Thyroid gland (tissue), 4 donors: ENCODE results near the gene SRSF12. TPM values are rescaled to one million over a fixed set of nuclear protein-coding genes. Genes with fewer than 3 reads are reported as not detected.

Experiments used
- DNase-seq, 2 donors: peaks; one replicate each; pipeline ENCODE4 v3.0.0-alpha.2; 2019
- H3K27ac ChIP-seq, 3 donors: fragments of 200-600 bp; sonication (generic); 1 replicate in 2 of 3; 2 replicates in 1 of 3; pipeline ENCODE4 v1.5.1; 2016 to 2019; ENCODE audit warnings: mild to moderate bottlenecking in 1 of 3, moderate library complexity in 1 of 3
- H3K27me3 ChIP-seq: fragments of 200-600 bp; sonication (generic); one replicate; pipeline ENCODE4 v1.5.1; 2019
- H3K36me3 ChIP-seq, 2 donors: fragments of 200-600 bp; sonication (generic); one replicate each; pipeline ENCODE4 v1.5.1; 2016 to 2019
- H3K4me1 ChIP-seq, 2 donors: fragments of 200-600 bp; sonication (generic); one replicate each; pipeline ENCODE4 v1.5.1; 2017 to 2019
- H3K4me3 ChIP-seq, 3 donors: fragments of 200-600 bp; sonication (generic); replicated peaks in 1 of 3; 1 replicate in 2 of 3; 2 replicates in 1 of 3; pipeline ENCODE4 v1.5.1; 2016; ENCODE audit warnings: mild to moderate bottlenecking in 1 of 3
- H3K9me3 ChIP-seq: fragments of 200-600 bp; sonication (generic); one replicate; pipeline ENCODE4 v1.5.1; 2017
- POLR2A ChIP-seq, 2 donors: fragments of 450-650 bp; IDR thresholded peaks; one replicate each; pipeline ENCODE4 v1.6.1; 2017; ENCODE audit warnings: antibody characterized with exemption in 2 of 2, mild to moderate bottlenecking in 2 of 2, moderate library complexity in 1 of 2
- WGBS, 2 donors: methylation state at CpG; one replicate each; pipeline ENCODE4 v1.1.5; 2017; 5-methylcytosine and 5-hydroxymethylcytosine counted together
- intact Hi-C: fragments of 100-400 bp; cut with DNase I; formaldehyde crosslinking; loops from one replicate; pipeline ENCODE4 v1.15.1; 2023
- total RNA-seq, 4 donors: library from RNA; depleted of rRNA; stranded (reverse); fragments of >200 nt; gene quantifications; one replicate each; pipeline ENCODE4 v1.2.3, GENCODE V29; 2016
- TF ChIP-seq, protein P1 (sequence below), 6 experiments: fragments of 200-600 bp in 3 of 6; fragments of 450-650 bp in 3 of 6; sonication (generic) in 3 of 6; IDR thresholded peaks; one replicate each; pipeline ENCODE4 v1.5.1; 2016 to 2019; ENCODE audit warnings: antibody characterized with exemption in 6 of 6, mild to moderate bottlenecking in 2 of 6, inconsistent platforms in 1 of 6, moderate library complexity in 1 of 6

Gene SRSF12
- total RNA-seq, 4 donors from 2014 or later = 0.88 to 3.3 (median 2.7) TPM

DNA sequence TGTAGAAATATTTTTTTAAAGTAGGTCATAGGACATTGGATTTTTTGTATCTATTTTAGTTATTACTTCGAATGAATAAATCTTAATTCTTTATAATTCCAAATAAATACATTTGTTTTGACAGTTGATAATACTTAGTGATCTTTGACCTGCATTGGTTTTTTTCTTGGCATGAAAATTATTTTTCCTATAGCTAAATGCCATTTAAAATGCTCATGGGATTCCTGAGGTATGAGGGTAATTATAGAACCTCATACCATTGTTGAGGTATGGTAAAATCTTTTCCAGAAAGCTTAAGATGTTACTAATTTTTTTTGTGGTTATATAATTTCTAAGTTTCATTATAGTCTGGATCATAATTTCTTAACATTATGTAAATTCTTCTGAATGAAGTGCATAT lies 36.3 kb upstream of the SRSF12 start:
- no peak overlapping the region for H3K4me3 ChIP-seq
- TF ChIP-seq POLR2A (IDR thresholded peaks at IDR 0.05) = no peak
- TF ChIP-seq, protein P1, sequence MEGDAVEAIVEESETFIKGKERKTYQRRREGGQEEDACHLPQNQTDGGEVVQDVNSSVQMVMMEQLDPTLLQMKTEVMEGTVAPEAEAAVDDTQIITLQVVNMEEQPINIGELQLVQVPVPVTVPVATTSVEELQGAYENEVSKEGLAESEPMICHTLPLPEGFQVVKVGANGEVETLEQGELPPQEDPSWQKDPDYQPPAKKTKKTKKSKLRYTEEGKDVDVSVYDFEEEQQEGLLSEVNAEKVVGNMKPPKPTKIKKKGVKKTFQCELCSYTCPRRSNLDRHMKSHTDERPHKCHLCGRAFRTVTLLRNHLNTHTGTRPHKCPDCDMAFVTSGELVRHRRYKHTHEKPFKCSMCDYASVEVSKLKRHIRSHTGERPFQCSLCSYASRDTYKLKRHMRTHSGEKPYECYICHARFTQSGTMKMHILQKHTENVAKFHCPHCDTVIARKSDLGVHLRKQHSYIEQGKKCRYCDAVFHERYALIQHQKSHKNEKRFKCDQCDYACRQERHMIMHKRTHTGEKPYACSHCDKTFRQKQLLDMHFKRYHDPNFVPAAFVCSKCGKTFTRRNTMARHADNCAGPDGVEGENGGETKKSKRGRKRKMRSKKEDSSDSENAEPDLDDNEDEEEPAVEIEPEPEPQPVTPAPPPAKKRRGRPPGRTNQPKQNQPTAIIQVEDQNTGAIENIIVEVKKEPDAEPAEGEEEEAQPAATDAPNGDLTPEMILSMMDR (IDR thresholded peaks at IDR 0.05) = no peak
- intact Hi-C loops = no loop called here
- WGBS, 2 donors = 84 to 87% methylated on average over 1 of the region's 1 CpG
- H3K4me1 ChIP-seq = no peaks in the 10 kb centered on the region
- no peak overlapping the region for H3K27ac ChIP-seq
- H3K9me3 ChIP-seq = no peaks in the 10 kb centered on the region
- DNase-seq = no peak
- H3K36me3 ChIP-seq = no peaks in the 10 kb centered on the region
- no peaks in the 10 kb centered on the region for H3K27me3 ChIP-seq

DNA sequence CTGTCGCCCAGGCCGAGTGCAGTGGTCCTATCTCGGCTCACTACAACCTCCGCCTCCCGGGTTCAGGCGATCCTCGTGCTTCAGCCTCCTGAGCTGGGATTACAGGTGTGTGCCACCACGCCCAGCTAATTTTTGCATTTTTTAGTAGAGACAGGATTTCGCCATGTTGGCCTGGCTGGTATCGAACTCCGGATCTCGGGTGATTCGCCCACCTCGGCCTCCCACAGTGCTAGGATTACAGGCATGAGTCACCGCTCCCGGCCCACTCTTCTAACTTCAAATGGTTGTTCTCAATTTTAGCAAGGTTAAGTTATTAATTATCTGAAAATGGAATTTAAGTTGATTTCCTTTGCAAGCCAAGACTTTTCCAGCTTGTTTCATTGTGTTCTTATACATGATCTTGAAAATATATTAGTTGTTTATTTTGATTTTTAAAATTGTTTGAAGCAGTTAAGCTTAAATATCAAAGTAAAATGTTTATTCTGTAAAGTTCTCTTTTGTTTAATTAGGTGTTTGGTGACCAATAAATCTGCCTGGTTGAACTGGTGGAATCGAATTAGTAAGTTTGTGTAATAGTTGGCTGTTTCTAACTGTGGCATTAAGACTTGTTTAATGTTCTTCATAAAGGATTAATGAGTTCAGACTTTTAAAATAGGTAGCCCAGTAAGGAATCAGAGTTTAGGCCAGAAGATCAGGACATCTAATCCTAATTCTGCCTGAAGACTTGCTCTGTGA lies 30.3 kb upstream of the SRSF12 start:
- DNase-seq = no peak
- H3K4me1 ChIP-seq = peaks cover 0 to 7% of the 10 kb centered on the region in 2 donors
- no peaks in the 10 kb centered on the region for H3K36me3 ChIP-seq
- no peaks in the 10 kb centered on the region for H3K27me3 ChIP-seq
- H3K4me3 ChIP-seq = no peak overlapping the region
- intact Hi-C loops = loop anchor here (10.0 kb wide), 1 partner anchor 163 kb away; no protein-coding TSS in a partner anchor
- no peak overlapping the region for H3K27ac ChIP-seq
- no peaks in the 10 kb centered on the region for H3K9me3 ChIP-seq
- WGBS, 2 donors = 95 to 96% methylated on average over 17 of the region's 17 CpGs
- TF ChIP-seq POLR2A (IDR thresholded peaks at IDR 0.05) = no peak
- TF ChIP-seq, protein P1 (IDR thresholded peaks at IDR 0.05) = no peak

DNA sequence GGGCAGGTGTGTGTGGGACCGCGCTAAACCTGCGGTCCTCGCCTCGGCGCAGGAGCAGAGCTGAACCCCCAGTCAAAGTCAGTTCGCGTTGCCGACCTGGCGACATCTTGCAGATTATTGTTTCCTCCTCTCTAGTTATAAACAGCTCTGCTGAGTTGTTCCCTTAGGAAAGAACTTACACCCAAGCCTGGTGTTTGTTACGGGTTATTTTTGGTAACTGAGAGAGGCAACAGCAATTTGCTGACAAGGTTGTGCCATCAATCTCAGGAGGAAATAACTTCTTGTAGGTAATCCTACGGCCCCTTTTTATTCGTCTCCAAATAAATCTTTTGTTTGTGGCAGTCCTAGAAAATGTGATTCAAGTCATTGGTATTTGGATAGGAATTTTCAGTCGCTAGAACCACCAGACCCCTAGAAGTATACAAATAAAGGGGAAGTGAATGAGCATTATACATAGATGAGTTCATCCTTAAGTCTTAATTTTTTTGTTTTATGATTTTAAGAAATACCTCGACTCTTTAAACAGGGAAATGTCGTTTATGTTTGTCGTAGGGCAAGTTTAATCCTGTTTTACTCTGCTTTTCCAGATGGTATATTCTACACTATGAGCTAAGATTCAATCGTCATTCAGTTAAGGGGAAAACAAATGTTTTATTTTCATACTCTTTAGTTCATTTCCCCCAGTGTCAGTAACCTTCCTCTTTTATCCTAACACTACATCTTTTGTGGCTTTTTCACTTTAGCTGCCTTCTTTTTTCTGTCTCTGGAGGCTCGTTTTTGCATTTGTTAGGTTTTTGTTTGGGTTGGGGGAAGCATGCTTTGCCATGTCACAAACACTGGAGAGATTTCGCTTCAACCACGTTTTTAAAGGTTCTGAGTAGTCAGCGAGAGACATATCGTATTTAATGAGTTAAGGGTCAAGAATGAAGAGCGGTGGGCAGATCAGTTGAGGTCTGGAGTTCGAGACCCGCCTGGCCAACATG lies 29.1 kb upstream of the SRSF12 start:
- intact Hi-C loops = loop anchor here (10.0 kb wide), 1 partner anchor 162 kb away; no protein-coding TSS in a partner anchor
- Histone ChIP-seq H3K27me3 (no peaks in the 10 kb centered on the region), H3K4me3 (peak overlapping the region; percentile 39 to 85 (median 73)), H3K4me1 (peaks cover 0 to 7% of the 10 kb centered on the region in 2 donors), H3K27ac (peak overlapping the region; percentile 62 to 87 (median 82)), H3K9me3 (no peaks in the 10 kb centered on the region), H3K36me3 (no peaks in the 10 kb centered on the region)
- DNase-seq = no peak
- TF ChIP-seq, protein P1 (IDR thresholded peaks at IDR 0.05) = no peak
- TF ChIP-seq POLR2A (IDR thresholded peaks at IDR 0.05) = peak in 1 of 2 donors; percentile 5
- WGBS, 2 donors = 30 to 40% methylated on average over 20 to 26 of the region's 26 CpGs

DNA sequence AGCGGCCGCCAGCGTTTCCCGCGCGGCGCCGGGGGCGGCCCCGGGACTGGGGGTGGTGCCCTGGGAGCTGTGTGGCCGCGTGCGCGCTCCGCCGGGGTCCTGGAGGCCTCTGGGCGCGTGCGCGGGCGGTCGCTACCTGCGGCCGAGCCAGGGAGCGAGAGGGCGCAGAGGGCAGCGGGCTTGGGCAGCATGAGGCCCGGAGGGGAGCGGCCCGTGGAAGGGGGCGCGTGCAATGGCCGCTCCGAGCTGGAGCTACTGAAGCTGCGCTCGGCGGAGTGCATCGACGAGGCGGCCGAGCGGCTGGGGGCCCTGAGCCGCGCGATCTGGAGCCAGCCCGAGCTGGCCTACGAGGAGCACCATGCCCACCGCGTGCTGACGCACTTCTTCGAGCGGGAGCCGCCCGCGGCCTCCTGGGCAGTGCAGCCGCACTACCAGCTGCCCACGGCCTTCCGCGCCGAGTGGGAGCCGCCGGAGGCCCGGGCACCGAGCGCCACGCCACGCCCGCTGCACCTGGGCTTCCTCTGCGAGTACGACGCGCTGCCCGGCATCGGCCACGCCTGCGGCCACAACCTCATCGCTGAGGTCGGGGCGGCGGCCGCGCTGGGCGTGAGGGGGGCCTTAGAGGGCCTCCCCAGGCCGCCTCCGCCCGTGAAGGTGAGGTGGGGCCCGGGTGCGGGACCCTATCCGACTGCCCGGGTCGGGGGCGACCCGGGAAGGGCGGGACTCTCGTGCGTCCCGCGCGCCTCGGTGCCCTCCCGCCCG lies 28.3 kb upstream of the SRSF12 start, which contains the start of gene PM20D2:
TSS of gene PM20D2 (plus strand) at position 100 of the 762 bp plus-strand sequence. CDS start at position 190, 90 bp downstream.
- Histone ChIP-seq H3K27me3 (no peaks in the 10 kb centered on the region), H3K27ac (peak within 1 kb of the TSS; percentile 62 to 87 (median 82)), H3K36me3 (no peaks in the 10 kb centered on the region), H3K9me3 (no peaks in the 10 kb centered on the region), H3K4me1 (peaks cover 0 to 7% of the 10 kb centered on the region in 2 donors), H3K4me3 (peak within 1 kb of the TSS; percentile 39 to 85 (median 73))
- peak; percentile 78 to 81 for DNase-seq
- TF ChIP-seq, protein P1 (IDR thresholded peaks at IDR 0.05) = no peak
- peak in 1 of 2 donors; percentile 86 for TF ChIP-seq POLR2A (IDR thresholded peaks at IDR 0.05)
- intact Hi-C loops = loop anchor here (10.0 kb wide), 1 partner anchor 161 kb away; no protein-coding TSS in a partner anchor
- 0% methylated on average over 10 to 13 of the region's 102 CpGs for WGBS, 2 donors
